ENCODE measurements around the gene UEVLD.
"Not testable (repeated sequence)": the region's sequence is repeated elsewhere in the genome, so short reads cannot be mapped to it uniquely, and the experiment has no call there.

Gene UEVLD

GRCh38 chr11:18600915-18601569, 12.5 kb upstream of the UEVLD start:
- no peak for DNase-seq (ENCODE audit: low spot score)
- TF ChIP-seq CTCF (IDR thresholded peaks at IDR 0.05; ENCODE audit: extremely low read depth, missing control alignments): no peak

GRCh38 chr11:18599739-18600230, 11.3 kb upstream of the UEVLD start, which contains the start of gene MISFA:
MISFA (plus strand) TSS chr11:18599789; CDS start chr11:18599929, 140 bp downstream.
- TF ChIP-seq CTCF (IDR thresholded peaks at IDR 0.05; ENCODE audit: extremely low read depth, missing control alignments): no peak
- no peak for DNase-seq (ENCODE audit: low spot score)

GRCh38 chr11:18594999-18595749, 6.6 kb upstream of the UEVLD start:
- TF ChIP-seq CTCF (IDR thresholded peaks at IDR 0.05; ENCODE audit: extremely low read depth, missing control alignments): no peak
- no peak for DNase-seq (ENCODE audit: low spot score)

GRCh38 chr11:18594088-18594487, 5.6 kb upstream of the UEVLD start:
- not testable (repeated sequence) for DNase-seq (ENCODE audit: low spot score)

GRCh38 chr11:18590571-18590970, 2.0 kb upstream of the UEVLD start:
- no peak for TF ChIP-seq CTCF (IDR thresholded peaks at IDR 0.05; ENCODE audit: extremely low read depth, missing control alignments)
- DNase-seq (ENCODE audit: low spot score): no peak

GRCh38 chr11:18581825-18582224, 6.7 kb downstream of the UEVLD start:
- no peak for TF ChIP-seq CTCF (IDR thresholded peaks at IDR 0.05; ENCODE audit: extremely low read depth, missing control alignments)

GRCh38 chr11:18580113-18580766, 8.3 kb downstream of the UEVLD start:
- no peak for DNase-seq (ENCODE audit: low spot score)
- TF ChIP-seq CTCF (IDR thresholded peaks at IDR 0.05; ENCODE audit: extremely low read depth, missing control alignments): no peak

More at GRCh38 chr11:18581825-18582224, 6.7 kb downstream of the UEVLD start:
- DNase-seq (ENCODE audit: low spot score): no peak

Measured in GM20000 (cell line).